HG03354 (cell line): ENCODE data around the gene RNF167.
"Not testable (repeated sequence)": the region's sequence is repeated elsewhere in the genome, so short reads cannot be mapped to it uniquely, and the experiment has no call there.

ENCODE experiments used
- ATAC-seq: cut with Tn5 transposase; IDR thresholded peaks from one replicate; pipeline ENCODE4 v1.9.1; 2021; ENCODE audit warnings: mild to moderate bottlenecking; ENCODE audit not compliant: unreplicated experiment, poor library complexity, severe bottlenecking

Gene RNF167

DNA sequence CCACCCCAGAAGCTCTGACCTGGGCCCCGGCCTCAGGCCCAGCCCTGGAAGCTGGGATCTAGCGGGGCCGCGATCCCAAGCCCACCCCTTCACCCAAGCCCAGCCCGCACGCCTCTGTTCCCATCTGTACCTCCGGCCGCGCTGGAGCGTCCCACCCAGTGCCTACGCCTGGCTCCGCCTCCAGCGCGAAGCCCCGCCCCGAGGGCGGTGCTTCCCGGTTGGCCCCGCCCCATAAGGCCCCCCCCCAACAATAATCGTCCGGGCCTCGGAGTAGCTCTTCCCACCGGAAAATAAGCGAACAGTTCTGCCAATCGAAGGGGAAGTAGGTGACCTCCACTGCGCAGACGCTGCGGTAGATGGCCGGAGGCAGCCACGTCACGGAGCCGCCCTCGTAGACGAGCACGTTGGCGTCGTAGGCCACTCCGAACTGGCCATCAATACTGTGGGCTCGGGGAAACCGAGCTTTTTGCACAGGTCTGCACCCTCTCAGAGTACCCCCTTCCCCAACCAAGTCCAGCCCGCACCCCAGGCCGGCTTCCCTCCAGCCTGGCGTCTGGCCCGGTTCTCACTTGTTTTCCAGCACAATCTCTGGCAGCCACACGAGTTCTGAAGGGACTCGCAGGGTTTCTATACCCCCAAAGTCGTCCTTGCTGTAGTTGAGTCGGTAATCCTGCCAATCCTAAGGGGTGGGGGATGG lies 38.3 kb upstream of the RNF167 start:
- no peak for ATAC-seq

DNA sequence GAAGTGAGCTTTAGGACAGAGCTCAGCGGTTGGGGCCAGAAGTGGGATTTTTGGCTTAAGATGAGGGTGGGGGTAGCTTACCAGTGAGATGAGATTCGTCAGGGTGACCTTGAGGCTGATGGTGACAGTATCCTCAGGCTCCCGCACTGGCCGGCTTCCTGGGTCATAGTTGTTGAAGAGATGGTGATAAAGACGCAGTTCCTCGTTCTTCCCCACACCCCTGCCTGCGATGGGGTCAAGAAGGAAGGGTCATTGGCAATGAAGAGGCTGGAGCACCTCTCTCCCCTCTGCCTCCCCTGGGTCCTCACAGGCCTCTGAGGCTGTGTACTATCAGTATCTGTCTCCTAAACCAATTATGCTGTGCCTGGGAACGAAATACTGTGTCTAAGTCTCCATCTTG lies 37.5 kb upstream of the RNF167 start:
- no peak for ATAC-seq

DNA sequence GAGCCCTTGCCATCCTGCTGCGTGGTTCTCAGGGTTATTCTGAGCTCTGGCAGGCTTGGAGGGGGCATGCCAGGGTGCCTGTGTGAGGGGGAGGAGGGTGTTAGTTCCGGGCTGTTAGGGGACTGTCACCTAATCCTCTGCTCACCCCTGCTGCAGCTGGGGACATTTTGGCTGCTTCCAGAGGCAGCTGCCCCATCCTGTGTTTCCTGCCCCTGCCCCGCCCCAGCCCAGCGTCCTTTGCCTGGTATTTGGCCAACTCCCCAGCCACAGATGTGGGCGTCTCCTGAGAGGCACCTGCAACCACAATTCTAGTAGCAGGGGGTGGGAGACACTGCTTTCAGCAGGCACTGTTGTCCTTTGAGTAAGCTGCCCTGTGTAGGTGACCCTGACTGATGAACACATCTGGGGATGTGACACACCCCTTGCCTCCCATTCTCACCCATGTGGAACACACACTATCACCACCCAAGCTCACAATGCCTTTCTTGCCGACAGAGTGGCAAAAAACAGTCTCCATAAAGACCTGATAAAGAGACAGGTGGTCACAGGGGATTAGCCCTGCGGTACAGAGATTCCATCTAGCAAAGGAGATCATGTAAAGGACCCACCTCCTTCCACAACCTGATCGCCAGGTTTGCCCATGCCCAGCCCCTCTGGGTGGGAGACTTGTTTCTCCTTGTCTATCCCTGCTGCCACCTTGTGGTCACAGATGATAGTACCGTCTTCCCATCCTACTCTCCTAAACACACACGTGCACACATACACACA lies 36.8 kb upstream of the RNF167 start, which contains the start of gene CHRNE:
Gene CHRNE (minus strand): TSS at position 48 of the 768 bp plus-strand sequence. CDS start 35 bp downstream, at position 13.
- no peak for ATAC-seq

DNA sequence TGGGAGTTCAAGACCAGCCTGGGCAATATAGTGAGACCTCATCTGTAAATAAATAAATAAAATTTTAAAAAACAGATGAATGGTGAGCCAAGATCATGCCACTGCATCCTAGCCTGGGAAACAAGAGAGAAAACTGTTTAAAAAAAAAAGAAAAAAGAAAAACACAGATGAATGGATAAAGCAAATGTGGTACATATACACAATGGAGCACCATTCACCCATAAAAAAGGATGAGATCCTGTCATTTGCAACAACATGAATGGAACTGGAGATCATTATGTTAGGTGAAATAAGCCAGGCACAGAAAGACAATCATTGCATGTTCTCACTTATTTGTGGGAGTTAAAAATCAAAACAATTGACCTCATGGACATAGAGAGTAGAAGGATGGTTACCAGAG lies 33.4 kb upstream of the RNF167 start:
- not testable (repeated sequence) for ATAC-seq

DNA sequence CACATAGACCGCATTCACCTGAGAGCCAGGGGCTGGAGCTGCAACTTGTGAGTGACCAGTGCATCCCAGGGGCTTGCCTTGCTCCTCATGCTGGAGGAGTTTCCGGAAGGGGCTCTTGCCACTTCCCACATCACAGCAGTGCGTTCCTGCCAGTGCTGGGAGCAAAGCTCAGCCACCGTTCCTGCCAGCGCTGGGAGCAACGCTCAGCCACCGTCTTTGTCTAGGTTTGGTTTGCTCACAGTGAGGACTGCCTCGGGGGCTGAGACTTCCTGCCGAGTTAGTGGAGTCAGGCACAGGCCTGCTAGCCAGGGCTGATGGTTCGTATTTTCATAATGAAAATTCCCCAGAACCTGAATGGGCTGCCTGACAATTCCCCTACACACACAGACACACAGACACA lies 31.8 kb upstream of the RNF167 start:
- no peak for ATAC-seq

DNA sequence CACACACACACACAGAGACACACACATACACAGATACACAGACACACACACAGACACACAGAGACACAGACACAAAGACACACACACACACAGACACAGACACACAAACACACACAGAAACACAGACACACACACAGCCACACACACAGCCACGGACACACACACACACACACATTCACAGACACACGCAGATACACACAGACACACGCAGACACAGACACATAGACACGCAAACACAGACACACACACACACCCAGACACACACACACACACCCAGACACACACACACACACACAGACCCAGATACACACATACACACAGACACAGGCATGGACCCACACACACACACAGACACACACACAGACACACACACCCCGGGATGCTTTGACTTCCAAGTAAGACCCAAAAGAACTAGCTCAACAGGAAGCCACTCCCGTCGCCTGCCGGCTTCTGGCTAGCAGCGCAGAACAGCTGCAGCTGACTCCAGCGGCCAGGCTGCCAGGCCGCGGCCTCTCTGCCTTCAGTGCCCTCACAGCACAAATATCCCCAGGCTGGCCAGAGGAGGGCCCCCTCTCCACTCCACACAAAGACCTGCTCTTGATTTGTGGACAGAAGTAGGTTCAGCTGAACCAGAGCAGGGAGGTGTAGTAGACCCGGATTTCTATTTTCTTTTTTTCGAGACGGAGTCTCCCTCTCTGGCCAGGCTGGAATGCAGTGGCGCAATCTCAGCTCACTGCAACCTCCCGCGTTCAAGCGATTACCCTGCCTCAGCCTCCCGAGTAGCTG lies 31.2 kb upstream of the RNF167 start:
- no peak for ATAC-seq

DNA sequence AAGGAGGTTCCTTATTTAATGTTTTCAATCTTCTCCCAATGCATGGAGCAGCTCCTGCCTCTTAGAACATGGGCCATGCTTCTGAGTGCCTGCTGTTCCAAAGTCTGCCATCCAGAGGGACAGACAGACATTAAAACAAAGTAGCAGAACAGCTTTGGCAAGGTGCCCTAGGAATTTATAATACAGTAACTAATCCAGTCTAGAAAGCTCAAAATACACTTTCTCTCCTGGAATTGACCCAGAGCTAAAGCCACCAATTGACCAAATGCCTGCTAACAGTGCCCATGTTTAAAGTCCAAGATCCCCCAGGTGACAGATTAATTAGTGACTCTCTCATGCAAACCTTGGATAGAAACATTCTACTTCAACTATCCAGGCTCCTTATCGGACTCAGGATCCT lies 26.1 kb upstream of the RNF167 start:
- no peak for ATAC-seq

DNA sequence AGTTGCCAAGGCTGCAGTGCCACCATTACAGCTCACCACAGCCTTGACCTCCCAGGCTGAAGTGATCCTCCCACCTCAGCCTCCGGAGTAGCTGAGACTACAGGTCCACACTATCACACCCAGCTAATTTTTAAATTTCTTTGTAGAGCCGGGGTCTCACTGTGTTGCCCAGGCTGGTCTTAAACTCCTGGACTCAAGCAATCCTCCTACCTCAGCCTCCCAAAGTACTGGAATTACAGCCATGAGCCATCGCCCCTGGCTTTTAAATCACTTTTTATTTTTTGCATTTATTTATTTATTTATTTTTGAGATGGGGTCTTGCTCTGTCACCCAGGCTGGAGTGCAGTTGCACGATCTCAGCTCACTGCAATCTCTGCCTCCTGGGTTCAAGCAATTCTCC lies 25.5 kb upstream of the RNF167 start:
- ATAC-seq = not testable (repeated sequence)

DNA sequence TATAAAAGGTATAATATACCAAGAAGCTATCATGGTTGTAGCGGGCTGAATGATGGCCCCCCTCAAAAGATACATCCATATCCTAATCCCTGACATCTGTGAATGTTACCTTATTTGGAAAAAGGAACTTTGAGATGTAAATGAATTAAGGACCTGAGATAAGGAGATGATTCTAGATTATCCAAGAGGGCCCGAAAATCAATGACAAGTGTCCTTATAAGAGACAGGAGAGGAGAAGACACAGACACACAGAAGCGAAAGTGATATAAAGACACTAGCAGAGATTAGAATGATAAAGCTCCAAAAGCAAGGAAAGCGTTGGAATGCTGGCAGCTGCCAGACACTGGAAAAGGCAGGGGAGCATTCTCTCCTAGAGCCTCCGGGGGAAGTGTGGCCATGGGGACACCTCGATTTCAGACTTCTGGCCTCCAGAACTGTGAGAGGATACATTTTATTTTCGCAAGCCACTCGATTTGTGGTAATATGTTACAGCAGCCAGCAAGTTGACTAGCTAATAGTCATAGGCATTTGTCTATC lies 20.5 kb upstream of the RNF167 start:
- ATAC-seq = no peak

DNA sequence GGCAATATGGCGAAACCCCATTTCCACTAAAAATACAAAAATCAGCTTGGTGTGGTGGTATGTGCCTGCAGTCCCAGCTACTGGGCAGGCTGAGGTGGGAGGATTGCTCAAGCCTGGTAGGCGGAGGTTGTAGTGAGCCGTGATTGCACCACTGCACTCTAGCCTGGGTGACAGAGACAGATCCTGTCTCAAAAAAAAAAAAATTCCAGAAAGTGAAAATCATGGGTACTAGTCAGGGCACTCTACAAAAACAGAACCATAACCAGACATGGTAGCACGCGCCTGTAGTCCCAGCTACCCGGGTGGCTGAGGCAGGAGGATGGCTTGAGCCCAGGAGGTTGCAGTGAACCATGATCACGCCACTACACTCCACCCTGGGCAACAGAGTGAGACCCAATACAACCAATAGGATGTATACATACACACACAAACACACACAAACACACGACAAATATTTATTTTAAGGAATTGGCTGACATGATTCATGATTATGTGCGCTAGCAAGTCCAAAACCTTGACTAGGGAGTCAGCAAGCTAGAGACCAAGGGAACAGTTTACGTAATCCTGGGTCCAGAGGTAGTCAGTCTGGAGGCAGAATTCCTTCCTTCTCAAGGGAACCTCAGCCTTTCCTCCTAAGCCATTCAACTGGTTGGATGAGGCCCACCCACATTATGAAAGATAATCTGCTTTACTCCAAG lies 19.6 kb upstream of the RNF167 start:
- no peak for ATAC-seq

DNA sequence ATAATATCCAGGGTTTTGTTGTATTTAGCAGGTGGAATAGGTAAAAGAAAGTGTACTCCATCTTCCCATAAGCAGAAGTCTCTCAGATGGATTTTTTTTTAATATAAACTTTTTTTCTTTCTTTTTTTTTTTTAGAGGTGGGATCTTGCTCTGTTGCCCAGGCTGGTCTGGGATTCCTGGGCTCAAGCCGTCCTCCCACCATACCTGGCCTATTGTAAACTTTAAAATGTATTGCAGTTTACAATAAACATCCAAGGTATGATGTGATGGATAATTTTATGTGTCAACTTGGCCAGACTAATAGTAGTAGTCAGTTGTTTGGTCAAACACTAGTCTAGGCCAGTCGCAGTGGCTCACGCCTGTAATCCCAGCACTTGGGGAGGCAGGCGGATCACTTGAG lies 18.7 kb upstream of the RNF167 start:
- ATAC-seq = no peak

DNA sequence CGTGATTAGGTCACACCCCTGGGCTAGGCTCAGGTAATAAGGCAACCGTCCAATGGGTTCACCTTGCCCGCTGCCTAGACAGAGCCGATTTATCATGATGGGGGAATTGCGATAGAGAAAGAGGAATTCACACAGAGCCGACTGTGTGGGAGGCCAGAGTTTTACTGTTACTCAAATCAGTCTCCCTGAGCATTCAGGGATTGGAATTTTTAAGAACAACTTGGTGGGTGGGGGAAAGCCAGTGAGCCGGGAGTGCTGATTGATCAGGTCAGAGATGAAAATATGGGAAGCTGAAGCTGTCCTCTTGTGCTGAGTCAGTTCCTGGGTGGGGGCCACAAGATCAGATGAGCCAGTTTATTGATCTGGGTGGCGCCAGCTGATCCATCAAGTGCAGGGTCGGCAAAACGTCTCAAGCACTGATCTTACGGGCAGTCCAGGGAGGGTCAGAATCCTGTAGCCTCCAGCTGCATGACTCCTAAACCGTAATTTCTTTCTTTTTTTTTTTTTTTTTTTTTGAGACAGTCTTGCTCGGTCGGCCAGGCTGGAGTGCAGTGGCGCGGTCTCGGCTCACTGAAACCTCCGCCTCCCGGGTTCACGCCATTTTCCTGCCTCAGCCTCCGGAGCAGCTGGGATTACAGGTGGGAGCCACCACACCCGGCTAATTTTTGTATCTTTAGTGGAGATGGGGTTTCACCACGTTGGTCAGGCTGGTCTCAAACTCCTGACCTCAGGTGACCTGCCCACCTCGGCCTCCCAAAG lies 13.3 kb upstream of the RNF167 start:
- ATAC-seq = not testable (repeated sequence)

DNA sequence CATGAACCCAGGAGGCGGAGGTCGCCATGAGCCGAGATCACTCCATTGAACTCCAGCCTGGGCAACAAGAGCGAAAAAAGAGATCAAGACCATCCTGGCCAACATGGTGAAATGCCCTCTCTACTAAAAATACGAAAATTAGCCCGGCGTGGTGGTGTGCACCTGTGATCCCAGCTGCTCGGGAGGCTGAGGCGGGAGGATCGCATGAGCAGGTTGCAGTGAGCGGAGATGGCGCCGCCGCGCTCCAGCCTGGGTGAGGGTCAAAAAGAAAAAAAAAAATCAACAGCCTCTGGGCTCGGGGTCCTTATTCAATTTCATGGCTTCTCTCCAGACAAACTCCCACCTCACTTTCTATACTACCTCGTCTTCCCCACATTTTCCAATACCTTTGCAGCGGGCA lies 11.2 kb upstream of the RNF167 start:
- no peak for ATAC-seq

DNA sequence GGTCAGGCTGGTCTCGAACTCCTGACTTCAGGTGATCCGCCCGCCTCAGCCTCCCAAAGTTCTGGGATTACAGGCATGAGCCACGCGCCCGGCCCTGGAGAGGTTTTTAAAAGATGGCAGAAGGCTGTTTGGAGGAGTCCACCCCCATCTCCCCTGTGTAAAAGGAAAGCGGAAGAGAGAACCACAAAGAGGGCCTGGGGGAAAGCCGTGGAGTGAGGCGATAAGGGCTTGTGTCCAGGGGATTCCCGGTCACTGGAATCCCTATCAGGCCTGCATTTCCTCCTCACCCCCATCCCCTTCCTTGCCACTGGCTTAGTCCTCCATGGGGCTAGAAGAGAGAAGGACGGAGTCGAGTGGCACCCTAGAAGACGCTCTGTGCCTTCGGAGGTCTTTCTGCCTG lies 8.1 kb upstream of the RNF167 start, which contains the start of gene GP1BA:
Gene GP1BA (plus strand): TSS at position 315 of the 400 bp plus-strand sequence. CDS start 328 bp downstream, outside the sequence.
- no peak for ATAC-seq

DNA sequence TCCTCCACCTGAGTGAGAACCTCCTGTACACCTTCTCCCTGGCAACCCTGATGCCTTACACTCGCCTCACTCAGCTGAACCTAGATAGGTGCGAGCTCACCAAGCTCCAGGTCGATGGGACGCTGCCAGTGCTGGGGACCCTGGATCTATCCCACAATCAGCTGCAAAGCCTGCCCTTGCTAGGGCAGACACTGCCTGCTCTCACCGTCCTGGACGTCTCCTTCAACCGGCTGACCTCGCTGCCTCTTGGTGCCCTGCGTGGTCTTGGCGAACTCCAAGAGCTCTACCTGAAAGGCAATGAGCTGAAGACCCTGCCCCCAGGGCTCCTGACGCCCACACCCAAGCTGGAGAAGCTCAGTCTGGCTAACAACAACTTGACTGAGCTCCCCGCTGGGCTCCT lies 7.3 kb upstream of the RNF167 start:
- no peak for ATAC-seq

DNA sequence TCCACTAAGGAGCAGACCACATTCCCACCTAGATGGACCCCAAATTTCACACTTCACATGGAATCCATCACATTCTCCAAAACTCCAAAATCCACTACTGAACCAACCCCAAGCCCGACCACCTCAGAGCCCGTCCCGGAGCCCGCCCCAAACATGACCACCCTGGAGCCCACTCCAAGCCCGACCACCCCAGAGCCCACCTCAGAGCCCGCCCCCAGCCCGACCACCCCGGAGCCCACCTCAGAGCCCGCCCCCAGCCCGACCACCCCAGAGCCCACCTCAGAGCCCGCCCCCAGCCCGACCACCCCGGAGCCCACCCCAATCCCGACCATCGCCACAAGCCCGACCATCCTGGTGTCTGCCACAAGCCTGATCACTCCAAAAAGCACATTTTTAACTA lies 6.4 kb upstream of the RNF167 start:
- no peak for ATAC-seq

DNA sequence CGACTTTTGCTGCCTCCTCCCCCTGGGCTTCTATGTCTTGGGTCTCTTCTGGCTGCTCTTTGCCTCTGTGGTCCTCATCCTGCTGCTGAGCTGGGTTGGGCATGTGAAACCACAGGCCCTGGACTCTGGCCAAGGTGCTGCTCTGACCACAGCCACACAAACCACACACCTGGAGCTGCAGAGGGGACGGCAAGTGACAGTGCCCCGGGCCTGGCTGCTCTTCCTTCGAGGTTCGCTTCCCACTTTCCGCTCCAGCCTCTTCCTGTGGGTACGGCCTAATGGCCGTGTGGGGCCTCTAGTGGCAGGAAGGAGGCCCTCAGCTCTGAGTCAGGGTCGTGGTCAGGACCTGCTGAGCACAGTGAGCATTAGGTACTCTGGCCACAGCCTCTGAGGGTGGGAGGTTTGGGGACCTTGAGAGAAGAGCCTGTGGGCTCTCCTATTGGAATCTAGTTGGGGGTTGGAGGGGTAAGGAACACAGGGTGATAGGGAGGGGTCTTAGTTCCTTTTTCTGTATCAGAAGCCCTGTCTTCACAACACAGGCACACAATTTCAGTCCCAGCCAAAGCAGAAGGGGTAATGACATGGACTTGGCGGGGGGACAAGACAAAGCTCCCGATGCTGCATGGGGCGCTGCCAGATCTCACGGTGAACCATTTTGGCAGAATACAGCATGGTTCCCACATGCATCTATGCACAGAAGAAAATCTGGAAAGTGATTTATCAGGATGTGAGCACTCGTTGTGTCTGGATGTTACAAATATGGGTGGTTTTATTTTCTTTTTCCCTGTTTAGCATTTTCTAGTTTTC lies 5.7 kb upstream of the RNF167 start:
- ATAC-seq = no peak

DNA sequence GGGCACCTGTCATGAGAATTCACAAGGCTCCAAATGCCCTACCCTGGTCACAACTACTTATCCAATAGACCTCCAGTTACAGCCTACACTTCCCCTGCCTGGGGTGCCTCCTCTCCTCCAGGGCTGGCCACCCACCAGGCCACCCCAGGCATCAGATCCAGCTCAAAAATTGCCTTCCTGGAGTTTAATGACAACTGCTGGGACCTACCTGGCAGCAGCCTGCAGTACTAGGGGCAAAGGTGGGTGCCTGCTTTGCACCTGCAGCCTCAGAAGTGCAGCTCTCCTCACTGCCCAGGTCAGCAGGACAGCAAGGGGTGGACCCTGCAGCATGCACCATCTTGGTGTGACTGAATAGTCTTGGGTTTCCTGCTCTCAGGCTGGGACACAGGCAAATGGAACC lies 4.4 kb upstream of the RNF167 start:
- no peak for ATAC-seq
